NCI-H446 (cell line): ENCODE measurements around the gene SLCO3A1.
"Not testable (repeated sequence)": the region's sequence is repeated elsewhere in the genome, so short reads cannot be mapped to it uniquely, and the experiment has no call there.

Experiments used
- DNase-seq, 2 experiments: peaks; one replicate each; lab custom pipeline; 2025; lab: John Stamatoyannopoulos, UW

The SLCO3A1 gene

GRCh38 chr15:92070251-92070650 is 216.7 kb downstream of the SLCO3A1 start:
- not testable (repeated sequence) for DNase-seq

GRCh38 chr15:92071045-92071634 is 217.6 kb downstream of the SLCO3A1 start:
- DNase-seq = no peak

DNA sequence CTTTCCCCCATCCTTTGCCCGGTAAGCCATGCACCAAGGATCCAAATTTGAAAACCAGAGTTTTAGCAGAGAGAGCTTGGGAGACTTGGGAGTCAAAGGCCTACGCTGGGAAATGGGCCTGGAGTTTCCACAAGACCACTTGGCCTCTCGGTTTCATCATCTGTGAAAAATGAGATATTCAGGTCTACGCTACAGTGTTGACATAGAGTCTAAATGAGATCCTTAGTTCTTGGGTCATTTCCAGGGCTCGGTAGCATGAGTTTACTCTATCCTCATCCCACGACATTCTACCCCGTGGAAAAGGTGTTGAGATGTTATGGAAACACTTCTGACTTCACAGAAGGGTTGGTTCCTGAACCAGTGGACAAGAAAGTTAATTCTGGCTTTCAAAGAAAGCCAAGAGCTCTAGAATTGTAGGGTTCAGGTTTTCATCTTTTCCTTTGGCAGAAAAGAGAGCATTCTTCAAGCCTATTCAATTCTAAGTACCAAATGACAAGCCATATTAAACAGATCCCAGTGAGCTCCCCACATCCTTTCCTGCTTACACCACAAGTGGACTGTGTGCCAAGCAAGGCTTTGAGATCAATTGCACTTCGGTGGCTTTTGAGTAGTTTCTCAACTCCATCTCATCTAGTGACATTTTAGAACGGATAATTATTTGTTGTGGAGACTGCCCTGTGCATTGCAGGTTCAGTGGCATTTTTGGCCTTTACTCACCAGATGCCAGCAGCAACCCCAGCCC is 219.7 kb downstream of the SLCO3A1 start:
- DNase-seq = no peak

- no peak for DNase-seq
These were observed 220.6 kb downstream of the SLCO3A1 start for GRCh38 chr15:92074101-92074500.

DNA sequence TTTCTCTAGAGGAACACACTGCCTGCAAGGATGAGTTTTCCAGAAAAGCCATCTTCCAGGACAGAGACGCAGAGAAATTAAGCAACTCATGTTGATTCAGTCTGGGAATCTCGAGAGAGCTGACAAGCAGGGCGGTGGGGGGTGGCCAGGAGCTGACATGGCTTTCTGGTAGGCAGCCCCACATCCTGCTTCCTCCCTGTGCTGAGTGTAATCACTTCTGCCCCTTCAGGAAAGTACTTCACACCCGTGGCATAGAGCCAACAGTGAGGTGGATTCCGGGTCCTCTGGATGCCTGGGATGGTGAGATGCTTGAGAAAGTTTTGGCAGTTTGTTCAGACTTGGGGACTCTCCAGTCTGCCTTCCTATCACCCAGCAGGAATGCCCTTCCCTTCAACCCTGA is 221.1 kb downstream of the SLCO3A1 start:
- DNase-seq = peak in 1 of 2 experiments; percentile 21

DNA sequence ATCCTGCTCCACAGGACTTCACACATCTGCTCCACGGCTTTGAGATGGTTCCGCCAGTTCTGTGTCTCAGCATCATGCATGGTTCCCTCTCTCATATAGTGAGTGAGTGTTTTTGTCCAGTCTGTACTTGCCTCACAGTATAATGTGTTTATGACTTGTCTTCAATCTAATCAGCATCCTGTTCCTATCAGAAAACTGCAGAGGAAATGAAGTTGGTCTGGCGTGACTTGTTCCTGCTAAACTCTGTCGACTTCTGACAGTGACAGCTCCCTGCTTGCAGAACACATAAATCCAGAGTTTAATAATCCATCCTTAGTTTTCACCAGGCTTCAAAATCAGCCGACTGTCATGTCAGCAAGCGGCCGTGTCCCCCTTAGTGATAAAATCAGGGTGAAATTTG is 222.3 kb downstream of the SLCO3A1 start:
- no peak for DNase-seq

DNA sequence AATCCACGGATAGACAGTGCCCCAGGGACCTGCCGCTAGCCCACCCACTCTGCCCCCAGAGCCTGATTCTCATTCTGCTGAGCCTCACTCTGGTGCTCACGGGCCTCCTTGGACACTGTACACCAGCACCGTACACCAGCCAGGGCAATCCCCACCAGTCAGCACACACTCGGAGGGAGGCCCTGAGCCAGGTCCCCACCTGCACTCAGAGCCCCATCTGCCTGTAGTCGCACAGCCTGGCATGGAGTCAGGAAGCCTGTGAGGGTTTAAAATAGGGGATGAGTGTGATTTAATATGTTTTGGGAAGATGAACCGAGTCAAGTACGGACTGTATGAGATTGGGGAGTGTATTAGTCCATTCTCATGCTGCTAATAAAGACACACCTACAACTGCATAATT is 223.0 kb downstream of the SLCO3A1 start:
- DNase-seq = peak in 1 of 2 experiments; percentile 47

DNA sequence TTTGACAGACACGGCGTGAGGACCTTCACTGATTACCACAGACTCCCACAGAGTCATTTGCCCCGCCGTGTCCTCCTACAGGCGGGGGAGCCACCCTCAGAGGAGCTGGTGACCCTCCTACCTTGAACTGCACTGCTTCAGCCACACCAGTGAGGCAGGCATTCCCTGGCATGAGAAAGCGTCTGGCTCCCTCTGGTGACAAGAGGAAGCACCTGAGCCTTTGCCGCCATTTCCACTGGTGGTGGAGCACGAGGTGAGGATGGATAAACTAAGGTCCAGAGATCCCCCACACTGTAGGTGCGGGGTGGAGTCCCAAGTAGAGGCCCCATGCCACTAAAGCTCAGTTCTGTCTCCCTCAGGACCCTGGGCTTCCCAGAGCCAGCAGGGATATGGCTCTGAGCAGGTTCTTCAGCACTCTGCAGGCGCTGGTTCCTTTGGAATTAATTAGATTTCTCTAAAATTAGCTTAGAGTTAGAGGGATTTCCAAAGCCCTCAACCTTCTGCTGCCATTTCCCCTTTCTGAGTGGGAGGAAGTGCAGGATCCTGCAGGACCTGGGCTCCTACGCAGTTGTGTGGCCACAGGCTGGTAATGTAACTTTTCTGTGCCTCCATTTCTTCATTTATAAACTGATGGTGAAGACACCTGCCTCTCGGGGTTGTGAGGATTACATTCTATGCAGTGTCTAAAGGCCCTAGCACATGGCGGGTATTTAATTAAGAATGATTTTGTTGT is 224.0 kb downstream of the SLCO3A1 start:
- peak; percentile 23 to 61 for DNase-seq

GRCh38 chr15:92078270-92078669 is 224.8 kb downstream of the SLCO3A1 start:
- DNase-seq = no peak

GRCh38 chr15:92079047-92079446 is 225.5 kb downstream of the SLCO3A1 start:
- no peak for DNase-seq

DNA sequence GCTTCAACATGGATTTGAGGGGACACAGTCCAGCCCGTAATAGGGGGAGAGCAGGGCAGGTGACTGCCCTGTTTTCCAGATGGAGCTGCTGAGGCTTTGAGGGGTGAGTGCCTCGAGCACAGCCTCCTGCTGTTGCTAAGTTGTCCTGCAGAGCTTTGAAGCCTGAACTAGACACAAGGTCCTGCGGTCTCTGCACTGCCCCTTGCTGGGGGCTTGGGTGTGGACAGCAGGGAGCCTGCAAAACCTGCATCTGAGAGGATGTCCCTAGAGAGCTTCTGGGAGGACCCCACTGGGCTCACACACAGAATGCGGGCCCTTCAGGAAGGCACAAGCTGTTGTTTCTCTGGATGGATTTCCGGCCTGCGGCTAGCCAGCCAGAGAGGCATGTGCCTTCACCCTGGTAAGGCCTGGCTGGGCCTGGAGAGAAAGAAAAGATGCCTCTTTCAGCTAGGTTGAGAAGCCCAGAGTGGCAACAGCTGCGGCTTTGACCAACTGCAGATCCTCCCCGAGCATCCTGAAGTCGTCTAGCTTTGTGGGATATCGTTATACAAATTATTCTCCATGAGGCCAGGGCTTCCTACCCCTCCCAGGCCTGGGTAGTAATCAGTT is 226.2 kb downstream of the SLCO3A1 start:
- no peak for DNase-seq

GRCh38 chr15:92082006-92082843 is 228.7 kb downstream of the SLCO3A1 start:
- peak; percentile 40 to 75 for DNase-seq

DNA sequence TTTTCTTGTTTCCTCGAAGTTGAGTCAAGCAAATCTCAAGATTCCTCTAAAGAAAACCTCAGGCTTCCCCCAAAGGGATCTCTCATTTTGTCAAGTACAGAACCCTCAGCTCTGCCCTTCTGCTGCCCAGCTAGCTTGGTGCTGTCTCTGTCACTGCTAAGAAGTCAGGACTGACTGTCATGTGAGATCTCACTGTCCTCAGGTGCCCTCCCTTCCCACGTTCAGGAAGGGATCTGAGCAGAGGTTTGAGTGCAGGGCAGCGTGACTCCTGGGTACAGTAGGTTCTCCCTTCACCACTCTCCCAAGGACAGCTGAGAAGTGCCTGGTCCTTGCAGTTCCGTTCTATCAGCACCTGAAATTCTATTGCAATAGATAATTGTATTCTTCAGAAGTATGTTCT is 229.7 kb downstream of the SLCO3A1 start:
- DNase-seq = no peak

- DNase-seq = no peak
These were observed 233.7 kb downstream of the SLCO3A1 start for GRCh38 chr15:92087211-92087610.

DNA sequence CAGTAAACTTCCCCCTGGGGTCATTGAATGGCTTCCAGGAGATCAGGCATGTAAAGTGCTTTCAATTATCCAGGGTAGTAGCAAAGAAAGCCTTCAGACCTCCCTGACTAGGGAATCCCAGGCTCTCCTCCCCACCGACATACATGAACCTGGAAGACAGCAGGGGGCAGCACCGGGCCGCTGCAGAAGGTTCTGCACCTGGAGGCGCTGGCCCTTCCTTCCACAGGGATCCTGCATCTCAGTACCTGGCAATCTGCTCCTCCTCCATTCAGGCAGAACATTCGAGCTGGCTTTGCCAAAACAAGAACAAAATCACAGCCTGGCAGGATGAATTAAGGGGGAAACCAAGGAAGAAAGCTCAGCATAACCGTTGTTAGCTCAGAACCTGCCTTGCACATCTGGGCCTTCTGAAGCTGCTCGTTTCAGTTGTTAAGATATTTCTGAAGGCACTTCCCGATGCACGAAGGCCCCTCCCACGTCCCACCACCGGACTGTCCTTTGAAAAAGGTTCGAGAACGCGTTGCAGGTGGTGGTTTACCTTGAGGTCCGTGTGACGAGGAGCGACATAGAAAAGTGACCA is 237.7 kb downstream of the SLCO3A1 start:
- DNase-seq = no peak

DNA sequence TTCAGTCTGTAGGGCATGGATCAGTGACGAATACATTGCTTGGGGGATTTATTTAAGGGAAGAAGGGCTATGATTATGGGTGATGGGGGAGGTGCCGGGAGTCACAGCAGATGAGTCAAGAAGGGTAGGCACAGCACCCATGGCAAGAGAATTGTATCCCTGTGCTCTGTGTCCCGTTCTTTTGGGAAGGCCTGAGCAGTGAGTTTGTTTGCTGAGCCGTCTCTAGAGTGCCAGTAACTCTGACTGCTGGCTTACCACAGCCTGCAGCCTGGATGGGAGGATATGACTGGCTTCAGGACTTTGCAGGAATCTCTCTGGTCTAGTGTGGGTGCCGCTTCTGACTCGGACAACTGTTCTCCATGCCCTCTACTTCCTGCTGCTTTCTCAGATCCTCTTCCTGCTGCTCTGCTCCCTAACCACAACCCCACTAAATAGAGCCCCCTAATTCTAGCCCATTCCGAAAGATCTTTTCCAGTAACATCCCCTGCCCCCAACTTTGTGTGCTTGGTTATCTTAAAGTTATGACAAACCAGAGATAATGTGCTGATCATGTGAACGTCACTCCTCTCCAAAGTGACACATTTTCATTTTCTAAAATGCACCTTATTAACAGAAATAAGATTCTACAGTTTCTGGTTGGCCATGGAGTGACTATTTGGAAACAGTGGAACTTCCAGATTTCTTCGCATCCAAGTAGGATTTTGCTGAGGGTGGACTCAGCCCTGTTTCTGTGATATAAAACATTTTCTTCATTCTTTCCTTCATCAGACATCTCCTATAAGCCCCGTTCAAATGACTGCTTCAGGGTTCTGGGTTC is 239.0 kb downstream of the SLCO3A1 start:
- DNase-seq = no peak

DNA sequence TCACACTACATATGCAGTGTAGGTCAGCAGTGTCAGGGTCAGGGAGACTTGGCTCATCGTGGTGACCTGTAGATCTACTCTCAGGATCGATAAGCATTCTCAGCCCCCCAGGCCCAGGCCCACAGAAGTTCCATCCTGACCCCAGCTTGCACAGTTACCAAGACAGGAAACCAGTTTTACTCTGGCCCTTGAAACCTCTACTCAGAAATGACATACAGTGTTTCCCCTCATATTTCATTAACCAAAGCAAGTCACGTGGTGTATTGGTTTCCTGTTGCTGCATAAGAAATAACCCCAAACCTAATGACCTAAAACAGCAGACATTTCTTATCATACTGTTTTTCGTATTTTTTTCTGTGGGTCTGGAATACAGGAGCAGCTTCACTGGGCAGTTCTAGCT is 242.2 kb downstream of the SLCO3A1 start:
- DNase-seq = no peak

- peak in 1 of 2 experiments; percentile 64 for DNase-seq
These were observed 244.1 kb downstream of the SLCO3A1 start for GRCh38 chr15:92097474-92098178.

- peak in 1 of 2 experiments; percentile 24 for DNase-seq
These were observed 245.4 kb downstream of the SLCO3A1 start for GRCh38 chr15:92098869-92099268.

- no peak for DNase-seq
These were observed 246.8 kb downstream of the SLCO3A1 start for GRCh38 chr15:92100301-92100700.
